Measurements from ENCODE around the gene SYNE1. TPM values are rescaled to one million over a fixed set of nuclear protein-coding genes. Genes with fewer than 3 reads are reported as not detected.
"Not testable (repeated sequence)": the region's sequence is repeated elsewhere in the genome, so short reads cannot be mapped to it uniquely, and the experiment has no call there.

Gene SYNE1
- total and polyA plus RNA-seq, 7 donors = 6.0 to 74.6 (median 16.5) TPM

- no peak for TF ChIP-seq CTCF (IDR thresholded peaks at IDR 0.05)
- H3K9me3 ChIP-seq = no peaks in the 10 kb centered on the region
- no peak overlapping the region for H3K4me3 ChIP-seq
- 84 to 92% (median 91%) methylated on average over 3 of the region's 3 CpGs for WGBS, 3 donors
- peaks cover 0 to 3% (median 0%) of the 10 kb centered on the region in 3 donors for H3K27me3 ChIP-seq (ENCODE audit: insufficient read depth in 3 of 3, low read length in 2 of 3)
- no peaks in the 10 kb centered on the region for H3K36me3 ChIP-seq (ENCODE audit: insufficient read depth in 1 of 2, low read depth in 1 of 2)
- intact Hi-C loops (cut with DNase I) = no loop called here
- no peaks in the 10 kb centered on the region for H3K4me1 ChIP-seq
- no peak for DNase-seq
- no peak overlapping the region for H3K27ac ChIP-seq
- ATAC-seq = no peak
Observed at GRCh38 chr6:152661776-152662175, 24.6 kb upstream of the SYNE1 start.

- 49 to 67% (median 66%) methylated on average over 3 of the region's 3 CpGs for WGBS, 3 donors
Observed at GRCh38 chr6:152651986-152652385, 14.8 kb upstream of the SYNE1 start.

GRCh38 chr6:152648105-152648504 lies 10.9 kb upstream of the SYNE1 start:
- no peak overlapping the region for H3K4me3 ChIP-seq
- no peak for TF ChIP-seq CTCF (IDR thresholded peaks at IDR 0.05)
- no peaks in the 10 kb centered on the region for H3K9me3 ChIP-seq
- intact Hi-C loops (cut with DNase I) = loop anchor here in 1 of 2 donors (10.0 kb wide), 1 partner anchor 93 kb away; no protein-coding TSS in a partner anchor
- H3K27me3 ChIP-seq (ENCODE audit: insufficient read depth in 3 of 3, low read length in 2 of 3) = no peaks in the 10 kb centered on the region
- no peak for DNase-seq
- ATAC-seq = no peak
- H3K27ac ChIP-seq = no peak overlapping the region
- H3K36me3 ChIP-seq (ENCODE audit: insufficient read depth in 1 of 2, low read depth in 1 of 2) = no peaks in the 10 kb centered on the region
- WGBS, 3 donors = 15 to 25% (median 20%) methylated on average over 2 of the region's 2 CpGs
- H3K4me1 ChIP-seq = no peaks in the 10 kb centered on the region

More at GRCh38 chr6:152651986-152652385, 14.8 kb upstream of the SYNE1 start:
- Histone ChIP-seq H3K27ac (no peak overlapping the region), H3K27me3 (ENCODE audit: insufficient read depth in 3 of 3, low read length in 2 of 3) (no peaks in the 10 kb centered on the region), H3K4me3 (no peak overlapping the region), H3K4me1 (no peaks in the 10 kb centered on the region), H3K36me3 (ENCODE audit: insufficient read depth in 1 of 2, low read depth in 1 of 2) (no peaks in the 10 kb centered on the region), H3K9me3 (no peaks in the 10 kb centered on the region)
- DNase-seq (no peak), ATAC-seq (no peak)
- TF ChIP-seq CTCF (IDR thresholded peaks at IDR 0.05) = no peak
- intact Hi-C loops (cut with DNase I) = no loop called here

GRCh38 chr6:152646732-152647131 lies 9.6 kb upstream of the SYNE1 start:
- H3K27me3 ChIP-seq (ENCODE audit: insufficient read depth in 3 of 3, low read length in 2 of 3); H3K4me3 ChIP-seq; H3K36me3 ChIP-seq (ENCODE audit: insufficient read depth in 1 of 2, low read depth in 1 of 2); H3K4me1 ChIP-seq; H3K27ac ChIP-seq; ATAC-seq; H3K9me3 ChIP-seq; DNase-seq: not testable (repeated sequence)
- 55 to 64% (median 60%) methylated on average over 4 of the region's 4 CpGs for WGBS, 3 donors
- intact Hi-C loops (cut with DNase I) = loop anchor here in 1 of 2 donors (10.0 kb wide), 1 partner anchor 92 kb away; no protein-coding TSS in a partner anchor

- 40 to 49% (median 46%) methylated on average over 8 of the region's 8 CpGs for WGBS, 3 donors
- DNase-seq = peak in 1 of 2 donors; percentile 52
- intact Hi-C loops (cut with DNase I) = loop anchor here in 1 of 2 donors (10.0 kb wide), 1 partner anchor 88 kb away; no protein-coding TSS in a partner anchor
- peak; percentile 45 for TF ChIP-seq CTCF (IDR thresholded peaks at IDR 0.05)
- no peak overlapping the region for H3K4me3 ChIP-seq
- H3K36me3 ChIP-seq (ENCODE audit: insufficient read depth in 1 of 2, low read depth in 1 of 2) = no peaks in the 10 kb centered on the region
- H3K9me3 ChIP-seq = no peaks in the 10 kb centered on the region
- H3K4me1 ChIP-seq = no peaks in the 10 kb centered on the region
- H3K27ac ChIP-seq = no peak overlapping the region
- peak in 2 of 4 donors; percentile 49 to 53 for ATAC-seq
- no peaks in the 10 kb centered on the region for H3K27me3 ChIP-seq (ENCODE audit: insufficient read depth in 3 of 3, low read length in 2 of 3)
Observed at GRCh38 chr6:152642578-152643375, 5.6 kb upstream of the SYNE1 start.
